GM18505 (cell line): ENCODE measurements around the gene BUB1B.
"Not testable (repeated sequence)": the region's sequence is repeated elsewhere in the genome, so short reads cannot be mapped to it uniquely, and the experiment has no call there.

Experiments
- ATAC-seq: cut with Tn5 transposase; IDR thresholded peaks from one replicate; pipeline ENCODE4 v1.9.1; 2021; ENCODE audit not compliant: unreplicated experiment
- POLR2A ChIP-seq: IDR thresholded peaks from 4 replicates; pipeline ENCODE4 v1.6.1; 2011; ENCODE audit warnings: borderline replicate concordance; ENCODE audit not compliant: insufficient read depth, insufficient read length; ENCODE audit errors: extremely low read depth

Gene BUB1B

DNA sequence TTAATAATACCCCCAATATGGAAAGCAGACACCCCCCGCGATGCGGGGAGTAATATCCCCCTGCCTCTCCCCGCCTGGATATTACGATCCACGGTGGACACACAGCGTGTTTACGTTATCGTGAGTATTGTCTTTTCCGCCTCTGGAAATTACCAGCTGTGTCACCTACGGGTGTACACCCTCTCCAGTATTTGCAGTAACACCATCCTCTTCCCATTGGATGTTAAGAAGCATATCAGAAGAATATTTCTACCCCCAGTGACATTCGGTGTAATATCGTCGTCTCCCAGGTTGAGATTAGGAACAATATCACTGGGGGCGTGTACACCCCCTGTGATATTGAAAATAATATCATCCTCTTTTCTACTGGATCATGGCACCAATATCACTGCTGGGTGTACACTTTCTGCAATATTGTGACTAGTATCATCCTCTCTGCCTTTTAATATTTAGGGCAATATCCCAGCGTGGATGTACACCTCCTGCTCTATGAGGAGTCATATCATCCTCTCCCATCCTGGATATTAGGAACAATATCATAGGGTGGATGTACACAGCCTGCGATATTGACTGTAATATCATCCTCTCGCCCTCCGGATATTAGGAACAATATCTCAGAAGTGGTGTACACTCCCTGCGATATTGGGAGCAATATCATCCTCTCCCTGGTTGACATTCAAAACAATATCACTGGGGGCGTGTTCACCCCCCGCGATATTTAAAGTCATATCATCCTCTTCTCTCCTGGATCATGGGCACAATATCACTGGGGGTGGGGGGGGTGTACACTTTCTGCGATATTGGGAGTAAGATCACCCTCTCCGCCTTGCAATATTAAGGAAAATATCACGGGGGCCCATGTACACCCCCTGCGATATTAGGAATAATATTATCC is 31.9 kb upstream of the BUB1B start:
- TF ChIP-seq POLR2A: no peak
- no peak for ATAC-seq

DNA sequence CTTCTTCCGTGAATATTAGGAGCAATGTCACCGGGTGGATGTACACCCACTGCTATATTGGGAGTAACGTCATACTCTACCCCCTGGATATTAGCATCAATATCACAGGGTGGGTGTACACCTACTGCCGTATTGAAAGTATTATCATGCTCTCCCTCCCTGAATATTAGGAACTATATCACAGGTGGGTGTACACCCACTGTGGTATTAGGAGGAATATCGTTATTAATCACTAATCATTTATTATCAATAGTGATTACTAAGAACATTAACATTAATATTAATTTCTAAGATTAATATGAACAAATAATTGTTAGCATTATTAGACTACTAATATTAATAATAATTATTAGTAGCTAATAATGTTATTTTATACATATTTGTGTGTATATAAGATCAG is 30.8 kb upstream of the BUB1B start:
- ATAC-seq: no peak
- TF ChIP-seq POLR2A: no peak

DNA sequence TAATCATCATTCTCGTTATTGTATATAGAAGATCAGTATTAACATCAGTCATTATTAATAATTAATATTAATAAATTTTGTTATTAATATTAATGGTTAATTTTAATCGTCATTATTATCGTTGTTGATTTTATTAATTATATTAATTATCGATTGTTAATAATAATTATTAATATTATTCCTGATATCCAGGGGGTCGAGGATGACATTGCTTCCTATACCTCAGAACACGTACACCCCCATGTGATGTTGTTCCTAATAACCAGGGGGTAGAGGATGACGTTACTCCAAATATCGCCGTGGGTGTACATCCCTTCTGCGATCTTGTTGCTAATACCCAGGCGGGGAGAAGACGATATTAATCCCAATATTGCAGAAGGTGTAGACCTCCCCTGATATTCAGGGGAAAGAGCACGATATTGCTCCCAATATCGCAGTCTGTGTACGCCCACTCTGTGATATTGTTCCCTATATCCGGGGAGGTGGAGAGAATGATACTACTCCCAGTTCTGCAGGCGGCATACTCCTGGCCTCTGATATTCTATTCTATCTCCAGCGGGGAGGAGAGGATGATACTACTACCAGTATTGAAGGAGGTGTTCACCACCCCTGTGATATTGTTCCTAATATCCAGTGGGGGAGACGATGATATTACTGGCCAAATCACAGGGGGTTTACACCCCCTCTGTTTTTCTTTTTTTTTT is 29.9 kb upstream of the BUB1B start:
- TF ChIP-seq POLR2A: no peak
- no peak for ATAC-seq

DNA sequence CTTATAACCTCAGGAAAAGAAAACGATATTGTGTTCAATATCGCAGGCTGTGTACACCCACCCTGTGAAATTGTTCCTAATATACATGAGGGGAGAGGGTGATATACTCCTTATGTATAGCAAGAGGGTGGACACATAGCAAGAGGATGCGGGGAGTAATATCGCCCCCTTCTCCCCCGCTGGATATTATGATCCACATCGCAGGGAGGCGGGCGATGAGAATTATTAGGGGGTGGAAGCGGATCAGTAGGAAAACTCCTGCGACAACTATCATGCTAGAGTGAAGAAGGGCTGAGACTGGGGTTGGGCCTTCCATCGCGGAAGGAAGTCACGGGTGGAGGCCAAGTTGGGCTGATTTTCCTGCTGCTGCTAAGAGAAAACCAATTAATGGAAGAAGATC is 27.3 kb upstream of the BUB1B start:
- no peak for ATAC-seq
- TF ChIP-seq POLR2A: no peak

DNA sequence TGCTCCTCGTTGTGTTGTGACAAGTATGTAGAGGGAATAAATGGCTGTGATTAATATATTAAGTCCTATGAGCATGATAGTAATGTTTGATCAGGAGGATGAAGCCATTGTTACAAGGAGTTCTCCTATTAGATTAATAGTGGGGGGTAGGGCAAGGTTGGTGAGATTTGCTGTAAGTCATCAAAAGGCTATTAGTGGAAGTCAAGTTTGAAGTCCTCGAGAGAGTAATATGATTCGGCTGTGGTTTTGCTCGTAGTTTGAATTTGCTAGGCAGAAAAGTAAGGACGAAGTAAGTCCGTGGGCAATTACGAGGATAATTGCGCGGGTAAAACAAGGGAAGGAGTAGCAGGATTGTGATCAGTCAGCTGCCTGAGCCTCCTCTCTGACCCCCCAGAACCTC is 26.0 kb upstream of the BUB1B start:
- TF ChIP-seq POLR2A: no peak
- ATAC-seq: no peak

DNA sequence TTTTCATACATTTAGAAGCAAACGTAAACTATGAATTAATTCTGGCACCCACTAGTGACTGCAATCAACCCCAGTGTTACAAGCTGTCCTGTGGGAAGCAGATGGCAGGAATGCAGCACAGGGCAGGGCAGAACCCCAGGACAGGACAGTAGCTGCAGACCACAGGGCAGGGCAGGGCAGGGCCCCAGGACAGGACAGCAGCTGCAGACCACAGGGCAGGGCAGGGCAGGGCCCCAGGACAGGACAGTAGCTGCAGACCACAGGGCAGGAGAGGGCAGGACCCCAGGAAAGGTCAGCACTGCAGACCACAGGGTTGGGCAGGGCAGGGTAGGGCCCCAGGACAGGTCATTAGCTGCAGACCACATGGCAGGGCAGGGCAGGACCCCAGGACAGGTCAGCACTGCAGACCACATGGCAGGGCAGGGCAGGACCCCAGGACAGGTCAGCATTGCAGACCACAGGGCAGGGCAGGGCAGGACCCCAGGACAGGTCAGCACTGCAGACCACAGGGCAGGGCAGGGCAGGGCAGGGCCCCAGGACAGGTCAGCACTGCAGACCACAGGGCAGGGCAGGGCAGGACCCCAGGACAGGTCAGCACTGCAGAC is 24.9 kb upstream of the BUB1B start:
- ATAC-seq: not testable (repeated sequence)

DNA sequence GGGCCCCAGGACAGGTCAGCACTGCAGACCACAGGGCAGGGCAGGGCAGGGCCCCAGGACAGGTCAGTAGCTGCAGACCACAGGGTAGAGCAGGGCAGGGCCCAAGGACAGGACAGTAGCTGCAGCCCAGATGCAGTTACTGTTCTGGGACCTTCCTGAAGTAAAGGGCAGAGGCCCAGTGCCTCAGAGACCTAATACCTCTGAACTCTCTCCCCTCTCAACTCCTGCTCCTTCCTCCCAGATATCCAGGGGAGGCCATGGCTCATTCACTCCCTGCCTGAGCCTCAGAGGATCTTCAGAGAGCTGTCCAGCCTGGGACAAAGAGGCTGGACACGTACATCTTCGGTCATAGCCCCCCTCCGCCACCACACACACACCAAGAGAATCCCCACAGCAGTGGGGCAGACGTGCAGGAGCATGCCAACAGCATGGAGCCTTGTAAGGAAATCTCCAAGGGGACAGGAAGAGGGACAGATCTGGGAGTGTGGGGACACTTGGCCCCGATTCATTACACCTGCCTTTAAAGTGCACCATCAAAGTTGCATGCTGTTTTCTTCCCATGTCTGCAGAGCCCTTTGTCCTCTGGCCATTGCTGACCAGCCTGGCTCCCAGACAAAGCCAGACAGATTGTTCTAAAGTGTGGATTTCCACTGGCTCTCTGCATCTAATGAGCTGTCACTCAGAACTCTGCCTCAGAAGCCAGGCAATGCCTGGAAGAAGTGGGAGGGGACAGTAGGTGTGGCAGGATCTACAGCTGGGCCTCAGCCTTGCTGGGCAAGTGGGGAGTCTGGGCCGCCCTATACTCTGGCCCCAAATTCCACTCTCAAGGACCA is 24.2 kb upstream of the BUB1B start:
- no peak for ATAC-seq
- no peak for TF ChIP-seq POLR2A

DNA sequence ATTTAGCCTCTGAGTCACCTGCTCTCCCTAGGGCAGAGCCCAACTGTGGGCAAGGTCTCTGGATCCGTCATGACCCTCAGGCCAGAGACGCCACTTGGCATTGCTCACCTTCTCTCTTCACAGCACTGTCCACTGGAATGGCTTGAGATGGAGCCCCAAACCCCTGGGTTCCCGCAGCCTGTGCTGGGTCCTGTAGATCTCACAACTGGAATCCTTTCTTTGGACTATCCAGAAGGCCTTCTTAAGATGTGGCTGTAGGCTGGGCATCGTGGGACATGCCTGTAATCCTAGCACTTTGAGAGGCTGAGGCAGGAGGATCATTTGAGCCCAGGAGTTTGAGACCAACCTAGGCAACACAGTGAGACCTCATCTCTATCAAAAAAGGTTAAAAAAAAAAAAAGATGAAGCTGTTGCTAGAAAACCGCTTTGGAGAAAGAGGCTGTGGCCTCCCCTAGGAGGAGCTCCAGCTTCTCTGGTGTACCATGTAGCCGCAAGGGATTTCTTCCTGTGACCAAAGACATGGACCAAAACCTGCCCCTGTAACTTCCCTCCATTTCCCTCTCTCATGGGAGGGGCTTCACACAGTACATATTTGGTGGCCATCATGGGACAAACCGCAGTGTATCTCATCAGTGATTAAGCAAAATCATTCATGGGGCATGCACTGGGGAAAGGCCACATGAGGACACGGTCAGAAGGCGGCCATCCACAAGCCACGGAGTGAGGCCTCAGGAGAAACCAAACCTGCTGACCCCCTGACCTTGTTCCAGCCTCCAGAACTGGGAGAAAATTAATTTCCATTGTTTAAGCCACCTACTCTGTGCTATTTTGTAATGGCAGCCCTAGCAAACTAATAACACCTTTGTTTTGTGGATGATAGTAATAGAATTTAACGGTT is 23.3 kb upstream of the BUB1B start:
- ATAC-seq: no peak
- TF ChIP-seq POLR2A: no peak

DNA sequence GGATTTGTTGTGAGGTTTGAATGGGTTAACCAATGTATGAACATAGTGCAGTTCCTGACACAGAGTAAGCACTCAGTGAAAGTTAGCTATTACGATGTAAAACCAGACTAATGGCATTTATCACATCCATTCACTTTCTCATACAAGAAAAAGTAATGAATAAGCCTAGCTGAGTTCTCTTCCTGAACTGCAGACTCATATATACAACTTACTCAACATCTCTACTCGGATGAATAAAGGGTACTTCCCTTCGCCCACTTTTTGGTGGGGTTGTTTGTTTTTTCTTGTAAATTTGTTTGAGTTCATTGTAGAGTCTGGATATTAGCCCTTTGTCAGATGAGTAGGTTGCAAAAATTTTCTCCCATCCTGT is 22.7 kb upstream of the BUB1B start:
- not testable (repeated sequence) for ATAC-seq

DNA sequence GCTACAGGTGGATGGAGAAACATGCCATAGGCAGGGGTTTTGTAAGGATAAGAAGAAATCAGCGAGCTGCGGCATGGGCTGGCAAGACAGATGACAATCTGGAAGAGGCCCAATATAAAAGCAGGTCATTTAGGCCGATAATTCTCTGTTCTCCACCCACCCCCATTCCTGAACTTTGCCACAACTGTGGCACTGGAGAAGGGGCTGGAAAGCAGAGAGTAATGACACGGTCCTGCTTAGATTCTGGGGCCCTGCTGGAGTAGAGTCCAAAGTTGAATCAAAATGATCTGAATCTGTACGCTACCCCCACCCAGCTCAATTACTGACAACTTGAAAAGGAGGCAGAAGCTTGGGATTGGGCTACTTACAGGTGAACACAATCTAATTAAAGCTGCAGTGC is 18.4 kb upstream of the BUB1B start:
- ATAC-seq: no peak
- no peak for TF ChIP-seq POLR2A

DNA sequence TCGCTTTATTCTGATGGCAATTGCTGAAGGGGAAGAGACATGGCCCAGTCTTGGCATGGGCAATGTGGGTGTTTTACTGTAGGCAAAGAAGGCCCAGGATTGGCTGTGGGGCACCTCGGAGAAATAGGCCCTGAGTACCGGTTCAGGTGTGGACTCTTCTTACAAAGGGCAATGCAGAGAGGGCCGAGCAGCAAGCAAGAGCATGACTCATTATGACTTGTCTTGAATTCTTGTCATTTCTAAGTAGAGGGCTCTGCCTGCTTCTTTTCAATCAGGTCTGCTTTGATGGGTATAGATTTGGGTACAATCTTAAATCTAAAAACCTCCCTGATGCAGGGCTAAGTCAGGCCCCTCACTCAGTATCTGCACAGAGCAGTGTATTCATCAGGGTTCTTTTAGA is 14.8 kb upstream of the BUB1B start:
- no peak for TF ChIP-seq POLR2A
- ATAC-seq: no peak

DNA sequence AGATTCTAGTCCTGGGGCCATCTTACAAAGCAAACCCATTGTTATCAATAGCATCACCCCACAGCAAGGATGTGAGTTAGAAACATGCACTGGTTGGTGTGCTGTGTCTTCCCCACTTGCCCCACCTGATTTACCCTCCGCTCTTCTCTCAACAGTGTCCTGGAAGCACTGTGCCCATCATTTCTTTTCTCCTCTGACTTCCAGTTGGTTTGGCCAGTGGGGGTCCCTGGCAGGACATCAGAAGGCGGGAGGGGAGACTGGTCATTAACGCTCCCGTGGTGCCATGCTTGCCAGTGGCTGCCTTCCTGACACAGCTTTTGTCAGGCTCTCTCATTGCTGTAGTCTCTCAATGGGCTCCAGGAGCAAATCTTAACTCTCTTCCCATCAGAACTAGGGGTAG is 11.5 kb upstream of the BUB1B start:
- ATAC-seq: no peak
- TF ChIP-seq POLR2A: no peak

DNA sequence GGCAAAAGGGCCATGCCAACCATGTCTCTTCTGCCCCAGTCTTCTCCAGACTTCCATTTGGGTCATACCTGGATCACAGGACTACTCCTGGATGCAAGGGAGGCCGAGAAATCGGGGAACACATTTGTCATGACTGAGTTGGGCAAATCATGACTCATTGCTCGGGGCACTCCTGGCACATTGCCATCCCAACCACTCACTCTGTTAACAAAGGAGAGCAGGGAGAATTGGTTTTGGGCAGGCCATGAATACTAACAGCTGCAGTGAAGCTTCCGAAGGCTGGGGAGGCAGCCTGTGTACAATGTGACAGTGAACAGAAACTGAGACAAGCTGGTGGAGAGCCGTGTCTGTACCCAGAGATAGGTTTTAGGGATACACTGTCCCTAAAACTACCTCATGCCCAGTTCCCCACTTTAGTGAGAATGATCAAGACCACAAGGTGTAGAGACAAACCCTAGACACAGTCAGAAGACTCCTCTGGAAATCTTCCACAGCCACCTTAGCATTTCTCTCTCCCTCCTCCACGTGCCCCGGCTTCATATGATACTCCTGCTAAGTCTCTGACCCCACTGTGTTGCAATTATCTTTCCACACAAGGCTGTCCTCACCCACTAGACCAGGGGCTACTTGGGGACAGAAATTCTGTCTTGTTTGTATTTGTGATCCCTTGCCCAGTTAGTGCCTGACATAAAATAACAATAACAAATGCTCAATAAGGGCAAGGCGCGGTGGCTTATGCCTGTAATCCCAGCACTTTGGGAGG is 10.5 kb upstream of the BUB1B start:
- ATAC-seq: no peak
- no peak for TF ChIP-seq POLR2A
